Measurements from ENCODE around the gene TP53I11. TPM values are rescaled to one million over a fixed set of nuclear protein-coding genes. Genes with fewer than 3 reads are reported as not detected.

TP53I11 gene
- total and polyA plus RNA-seq, 9 of the 15 experiments (the other 6 are each of a cell fraction or from before 2014, with no cell fraction given), result 0.14 to 2.5 (median 1.2) TPM; not detected in 2

DNA sequence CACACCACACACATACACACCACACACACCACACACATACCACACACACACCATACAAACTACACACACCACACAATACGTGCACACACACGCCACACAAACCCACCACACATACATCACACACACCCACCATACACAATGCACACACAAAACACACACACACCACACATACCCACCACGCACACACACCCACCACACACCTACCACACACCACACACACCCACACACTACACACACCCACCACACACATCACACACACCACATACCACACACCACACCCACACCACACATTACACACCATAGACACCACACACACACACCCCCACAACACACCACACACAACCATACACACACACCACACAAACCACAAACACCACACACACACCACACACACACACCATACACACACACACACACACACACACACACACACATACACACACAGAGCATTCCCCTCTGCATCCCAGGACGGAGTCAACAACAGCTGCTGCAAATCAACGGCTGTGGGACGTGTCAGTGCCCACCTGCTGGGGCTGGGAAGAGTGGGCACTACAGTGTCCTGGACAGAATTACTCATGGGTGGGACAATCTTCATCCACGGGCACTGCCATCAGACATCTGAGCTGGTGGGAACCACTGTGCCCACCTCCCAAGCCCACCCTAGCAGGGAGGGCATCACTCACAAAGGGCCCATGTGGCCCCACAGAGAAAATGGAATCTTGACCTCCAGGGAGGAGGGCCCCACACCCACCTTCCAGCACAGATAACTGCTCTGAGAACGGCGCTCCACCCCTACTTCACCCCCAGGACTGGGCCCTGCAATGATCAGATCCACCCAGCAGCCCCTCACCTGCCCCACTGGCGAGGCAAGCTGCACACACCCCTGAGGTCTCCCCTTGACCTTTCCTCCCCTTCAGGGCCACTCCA is 8.4 kb downstream of the TP53I11 start:
- in situ Hi-C loops (cut with MboI) (no loop called here), intact Hi-C loops (cut with micrococcal nuclease) (no loop called here)
- Histone ChIP-seq H3K27me3 (ENCODE audit: control insufficient read depth in 2 of 2, insufficient read depth in 2 of 2, low read length in 2 of 2) (peaks cover 0 to 25% of the 10 kb centered on the region in 2 experiments; a peak in 2 of 5 replicates), H3K9ac (ENCODE audit: insufficient read depth in 1 of 2, low read depth in 2 of 2, low read length in 2 of 2) (no peak overlapping the region), H3K4me1 (replicated peaks in 1 of 2; ENCODE audit: control insufficient read depth in 2 of 2, insufficient read depth in 2 of 2, low read length in 2 of 2) (peaks cover 0 to 7% of the 10 kb centered on the region in 2 experiments; a peak in 2 of 5 replicates), H2AFZ (ENCODE audit: low read depth, low read length) (no peak overlapping the region), H3K27ac (ENCODE audit: extremely low read depth, low read depth, low read length) (no peak overlapping the region), H3K4me2 (ENCODE audit: insufficient read depth, low read length) (no peak overlapping the region), H3K4me3 (no peak overlapping the region), H4K20me1 (replicated peaks; ENCODE audit: control insufficient read depth, insufficient read depth, low read length) (peaks cover 23% of the 10 kb centered on the region; the same call in 1 of the 2 replicates), H3K9me1 (ENCODE audit: control insufficient read depth, insufficient read depth, low read length) (no peaks in the 10 kb centered on the region), H3K36me3 (ENCODE audit: control insufficient read depth, insufficient read depth, low read length) (no peaks in the 10 kb centered on the region), H3K79me2 (ENCODE audit: control insufficient read depth, insufficient read depth, low read length) (no peaks in the 10 kb centered on the region), H3K9me3 (replicated peaks; ENCODE audit: control insufficient read depth, insufficient read depth, low read depth, low read length) (no peaks in the 10 kb centered on the region)
- TF ChIP-seq HDAC8 (tag; IDR thresholded peaks at IDR 0.05) (no peak), TSC22D4 (tag; IDR thresholded peaks at IDR 0.05) (peak; percentile 92; the same call in 1 of the 2 replicates), OTX1 (CRISPR knock-in tag; IDR thresholded peaks at IDR 0.05) (0 out of 2 replicates have a peak, but pooled peaks have one; percentile 13)
- TF ChIP-seq, protein P1, sequence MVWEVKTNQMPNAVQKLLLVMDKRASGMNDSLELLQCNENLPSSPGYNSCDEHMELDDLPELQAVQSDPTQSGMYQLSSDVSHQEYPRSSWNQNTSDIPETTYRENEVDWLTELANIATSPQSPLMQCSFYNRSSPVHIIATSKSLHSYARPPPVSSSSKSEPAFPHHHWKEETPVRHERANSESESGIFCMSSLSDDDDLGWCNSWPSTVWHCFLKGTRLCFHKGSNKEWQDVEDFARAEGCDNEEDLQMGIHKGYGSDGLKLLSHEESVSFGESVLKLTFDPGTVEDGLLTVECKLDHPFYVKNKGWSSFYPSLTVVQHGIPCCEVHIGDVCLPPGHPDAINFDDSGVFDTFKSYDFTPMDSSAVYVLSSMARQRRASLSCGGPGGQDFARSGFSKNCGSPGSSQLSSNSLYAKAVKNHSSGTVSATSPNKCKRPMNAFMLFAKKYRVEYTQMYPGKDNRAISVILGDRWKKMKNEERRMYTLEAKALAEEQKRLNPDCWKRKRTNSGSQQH (CRISPR knock-in tag; IDR thresholded peaks at IDR 0.05), result 0 out of 2 replicates have a peak, but pooled peaks have one; percentile 16
- WGBS (ENCODE audit: insufficient coverage, low coverage, missing lambda C conversion rate), result 12% methylated on average over 10 of the region's 10 CpGs
- BruUV-seq (replicated peaks), result no TSS peak
- no peak for DNase-seq (ENCODE audit: extremely low read depth in 1 of 4, low spot score in 3 of 4)
- ATAC-seq, result no peak
- POLR2A ChIA-PET, result interaction anchor here (0.5 kb wide), 1 partner anchor 33 kb away, joined by 3 read pairs; no protein-coding TSS in a partner anchor
- CTCF ChIA-PET (ENCODE audit: low intra/inter-chr PET ratio), result no interaction called here
- peak; percentile 81 for FAIRE-seq

All from K562 (cell line).